HUDEP-2 (cell line): ENCODE measurements around the gene SPEF2.

ENCODE experiments used
- DNase-seq, 76 experiments: peaks; one replicate each; lab custom pipeline; 2025; ENCODE audit not compliant: unreplicated experiment in 76 of 76; lab: John Stamatoyannopoulos, UW

Gene SPEF2, protein sequence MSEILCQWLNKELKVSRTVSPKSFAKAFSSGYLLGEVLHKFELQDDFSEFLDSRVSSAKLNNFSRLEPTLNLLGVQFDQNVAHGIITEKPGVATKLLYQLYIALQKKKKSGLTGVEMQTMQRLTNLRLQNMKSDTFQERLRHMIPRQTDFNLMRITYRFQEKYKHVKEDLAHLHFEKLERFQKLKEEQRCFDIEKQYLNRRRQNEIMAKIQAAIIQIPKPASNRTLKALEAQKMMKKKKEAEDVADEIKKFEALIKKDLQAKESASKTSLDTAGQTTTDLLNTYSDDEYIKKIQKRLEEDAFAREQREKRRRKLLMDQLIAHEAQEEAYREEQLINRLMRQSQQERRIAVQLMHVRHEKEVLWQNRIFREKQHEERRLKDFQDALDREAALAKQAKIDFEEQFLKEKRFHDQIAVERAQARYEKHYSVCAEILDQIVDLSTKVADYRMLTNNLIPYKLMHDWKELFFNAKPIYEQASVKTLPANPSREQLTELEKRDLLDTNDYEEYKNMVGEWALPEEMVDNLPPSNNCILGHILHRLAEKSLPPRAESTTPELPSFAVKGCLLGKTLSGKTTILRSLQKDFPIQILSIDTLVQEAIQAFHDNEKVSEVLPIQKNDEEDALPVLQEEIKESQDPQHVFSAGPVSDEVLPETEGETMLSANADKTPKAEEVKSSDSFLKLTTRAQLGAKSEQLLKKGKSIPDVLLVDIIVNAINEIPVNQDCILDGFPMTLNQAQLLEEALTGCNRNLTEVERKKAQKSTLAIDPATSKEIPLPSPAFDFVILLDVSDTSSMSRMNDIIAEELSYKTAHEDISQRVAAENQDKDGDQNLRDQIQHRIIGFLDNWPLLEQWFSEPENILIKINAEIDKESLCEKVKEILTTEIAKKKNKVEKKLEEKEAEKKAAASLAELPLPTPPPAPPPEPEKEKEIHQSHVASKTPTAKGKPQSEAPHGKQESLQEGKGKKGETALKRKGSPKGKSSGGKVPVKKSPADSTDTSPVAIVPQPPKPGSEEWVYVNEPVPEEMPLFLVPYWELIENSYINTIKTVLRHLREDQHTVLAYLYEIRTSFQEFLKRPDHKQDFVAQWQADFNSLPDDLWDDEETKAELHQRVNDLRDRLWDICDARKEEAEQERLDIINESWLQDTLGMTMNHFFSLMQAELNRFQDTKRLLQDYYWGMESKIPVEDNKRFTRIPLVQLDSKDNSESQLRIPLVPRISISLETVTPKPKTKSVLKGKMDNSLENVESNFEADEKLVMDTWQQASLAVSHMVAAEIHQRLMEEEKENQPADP (N-terminal part only)

DNA sequence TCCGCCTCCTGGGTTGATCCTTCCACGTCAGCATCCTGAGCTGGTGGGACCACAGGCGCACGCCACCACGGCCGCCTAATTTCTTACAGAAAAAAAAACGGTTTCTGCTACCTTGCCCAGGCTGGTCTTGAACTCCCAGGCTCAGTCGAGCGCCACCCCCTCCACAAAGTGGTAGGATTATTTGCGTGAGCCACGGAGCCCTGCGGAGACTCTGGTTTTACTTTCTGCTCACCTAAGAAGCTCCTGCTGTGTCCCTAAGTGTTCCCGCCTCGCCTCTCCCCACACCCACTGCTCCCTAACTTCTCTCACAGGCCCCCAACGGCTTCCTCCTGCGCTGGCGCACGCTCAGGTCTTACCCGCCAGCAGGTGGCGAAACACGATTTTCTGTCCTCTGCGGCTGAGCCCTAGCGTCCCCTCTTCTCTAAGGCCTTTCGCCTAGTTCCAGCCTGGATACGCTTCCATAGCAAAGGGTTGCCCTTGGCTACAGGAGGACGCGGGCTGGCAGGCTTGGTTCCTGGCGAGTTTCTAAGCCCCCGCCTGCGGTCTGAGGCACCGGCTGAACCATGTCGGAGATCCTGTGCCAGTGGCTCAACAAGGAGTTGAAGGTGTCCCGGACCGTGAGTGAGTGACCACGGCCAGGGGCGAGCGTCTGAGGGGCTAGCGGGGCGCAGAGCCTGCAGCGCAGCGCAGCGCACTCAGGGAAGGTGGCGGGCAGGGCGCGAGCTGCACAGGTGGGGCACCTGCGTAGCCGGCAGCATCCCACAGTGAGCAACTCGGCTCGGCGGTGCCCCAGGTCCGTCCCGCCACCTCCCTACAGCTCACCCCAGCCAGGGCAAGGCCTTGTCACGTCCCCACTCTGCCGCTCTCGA is at the start of gene SPEF2:
Gene SPEF2 (plus strand): TSS at position 429 of the 869 bp plus-strand sequence. CDS start 135 bp downstream, at position 564.
- peak in 17 of 76 experiments; percentile 2 to 53 (median 6) for DNase-seq

DNA sequence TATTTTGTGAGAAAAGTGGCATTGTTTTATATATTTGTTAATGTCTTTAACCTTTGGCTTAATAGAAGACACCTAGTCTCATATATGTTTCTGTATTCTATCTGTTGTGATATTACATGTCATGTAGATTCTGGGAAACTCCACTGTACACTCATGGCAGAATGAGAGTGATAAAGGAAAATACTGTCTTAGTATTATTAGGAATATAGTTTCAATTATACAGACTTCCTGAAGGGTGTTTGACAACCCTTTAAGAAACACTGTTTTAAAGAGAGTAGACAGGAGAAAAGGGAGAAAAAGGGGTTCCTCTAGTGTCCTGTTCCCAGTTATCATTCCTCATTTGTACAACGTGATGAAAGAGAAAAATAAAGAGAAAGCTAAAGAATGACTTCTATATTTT is 42.1 kb upstream of the SPEF2 start:
- no peak for DNase-seq

DNA sequence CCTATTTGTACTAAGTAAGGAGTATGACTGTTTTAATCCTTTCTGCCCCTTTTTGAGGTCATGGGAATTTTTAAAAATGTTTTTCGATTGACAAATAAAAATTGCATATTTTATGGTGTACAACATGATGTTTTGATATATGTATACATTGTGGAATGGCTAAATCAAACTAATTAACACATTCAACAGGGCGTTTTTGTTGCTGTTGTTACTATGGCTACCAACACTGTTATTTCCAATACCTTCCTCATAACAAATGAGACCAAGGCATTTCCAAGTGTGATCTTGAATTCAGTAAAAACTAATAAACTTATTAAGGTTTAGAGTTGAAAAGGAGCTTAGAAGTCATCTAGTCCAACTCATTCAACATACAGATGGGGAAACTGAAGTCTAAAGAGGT is 30.2 kb upstream of the SPEF2 start:
- no peak for DNase-seq

DNA sequence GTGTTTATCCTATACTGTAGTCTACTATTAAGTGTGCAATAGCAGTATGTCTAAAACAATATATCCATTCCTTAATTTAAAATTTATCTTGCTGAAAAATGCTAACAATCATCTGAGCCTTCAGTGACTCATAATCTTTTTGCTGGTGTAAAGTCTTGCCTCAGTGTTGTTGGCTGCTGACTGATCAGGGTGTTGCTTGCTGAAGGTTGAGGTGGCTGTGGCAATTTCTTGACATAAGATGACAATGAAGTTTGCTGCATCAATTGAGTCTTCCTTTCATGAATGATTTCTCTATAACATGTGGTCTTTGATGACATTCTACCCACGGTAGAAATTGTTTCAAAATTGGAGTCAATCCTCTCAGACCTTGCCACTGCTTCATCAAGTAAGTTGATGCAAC is 24.3 kb upstream of the SPEF2 start:
- DNase-seq: no peak

DNA sequence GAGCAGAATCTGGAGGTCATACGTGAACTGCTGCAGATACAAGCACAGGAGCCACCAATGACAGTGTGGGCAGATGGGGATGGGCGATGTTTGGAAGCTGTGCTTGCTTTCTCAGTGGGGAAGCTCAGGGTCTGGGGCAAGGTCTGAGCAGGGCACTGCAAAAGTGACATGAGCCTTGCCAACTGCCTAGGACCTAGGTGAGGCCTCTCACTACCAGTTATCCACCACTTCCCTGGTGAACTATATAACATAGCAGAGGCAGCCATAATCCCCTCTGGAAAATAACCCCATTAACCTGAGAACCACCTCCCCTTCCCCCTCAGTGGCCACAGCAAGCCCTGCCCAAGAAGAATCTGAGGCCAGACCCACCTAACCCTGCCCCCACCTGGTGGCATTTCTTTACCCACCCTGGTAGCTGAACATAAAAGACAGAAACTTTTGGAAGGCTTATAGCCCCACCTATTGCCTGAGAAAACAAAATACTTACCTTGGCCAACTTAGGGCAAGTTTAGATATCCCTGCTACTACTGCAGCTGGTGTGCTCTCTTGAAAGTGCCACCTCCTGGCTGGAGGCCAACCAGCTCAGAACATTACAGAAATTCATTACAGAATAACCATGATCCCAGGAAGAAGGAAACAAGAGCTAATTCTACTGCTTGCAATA is 18.8 kb upstream of the SPEF2 start:
- no peak for DNase-seq

DNA sequence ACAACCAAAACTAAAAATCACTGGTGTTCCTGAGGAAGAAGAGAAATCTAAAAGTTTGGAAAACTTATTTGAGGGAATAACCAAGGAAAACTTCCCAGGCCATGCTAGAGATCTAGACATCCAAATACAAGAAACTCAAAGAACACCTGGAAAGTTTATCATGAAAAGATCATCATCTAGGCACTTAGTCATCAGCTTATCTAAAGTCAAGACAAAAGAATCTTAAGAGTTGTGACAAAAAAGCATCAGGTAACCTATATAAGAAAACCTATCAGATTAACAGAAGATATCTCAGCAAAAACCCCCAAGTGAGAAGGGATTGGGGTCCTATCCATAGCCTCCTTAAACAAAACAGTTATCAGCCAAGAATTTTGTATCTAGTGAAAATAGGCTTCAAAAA is 17.1 kb upstream of the SPEF2 start:
- no peak for DNase-seq

DNA sequence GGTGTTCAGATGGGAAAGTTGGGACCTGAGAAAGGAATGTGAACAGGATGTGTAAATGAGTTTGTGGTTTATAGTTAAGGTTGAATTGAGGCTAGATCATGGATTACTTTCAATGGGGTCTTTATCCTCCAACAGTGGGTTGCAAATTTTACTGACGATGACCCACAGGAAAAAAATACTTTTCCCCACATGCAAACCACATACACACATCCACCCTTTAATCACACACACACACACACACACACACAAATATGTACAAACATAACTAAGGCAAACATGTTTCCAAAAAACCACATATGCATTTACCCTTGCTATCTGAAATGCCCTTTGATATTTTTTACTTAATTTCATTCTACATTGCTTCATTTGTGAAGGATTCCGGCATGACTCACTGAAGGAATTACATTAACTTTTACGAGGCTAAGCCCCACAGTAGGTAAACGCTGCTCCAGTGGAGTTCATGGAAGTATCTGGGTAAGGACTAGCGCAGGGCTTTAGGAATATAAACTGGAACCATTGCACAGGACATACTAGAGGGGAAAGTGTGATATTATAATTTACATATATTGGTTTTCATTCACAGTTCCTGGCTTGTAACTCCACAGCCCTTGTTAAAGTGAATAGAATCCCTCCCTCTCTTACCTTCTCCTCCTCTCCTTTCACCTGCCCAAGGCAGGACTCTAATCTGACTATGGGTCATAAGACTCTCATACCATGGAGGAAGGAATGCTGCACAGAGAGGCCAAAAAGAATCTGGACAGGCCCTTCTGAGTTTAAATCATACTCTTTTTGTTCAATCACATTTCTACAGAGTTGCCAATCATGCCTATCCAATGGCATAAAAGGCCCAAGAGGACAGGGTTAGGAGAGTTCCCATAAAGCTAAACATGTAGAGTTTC is 8.5 kb upstream of the SPEF2 start:
- no peak for DNase-seq

DNA sequence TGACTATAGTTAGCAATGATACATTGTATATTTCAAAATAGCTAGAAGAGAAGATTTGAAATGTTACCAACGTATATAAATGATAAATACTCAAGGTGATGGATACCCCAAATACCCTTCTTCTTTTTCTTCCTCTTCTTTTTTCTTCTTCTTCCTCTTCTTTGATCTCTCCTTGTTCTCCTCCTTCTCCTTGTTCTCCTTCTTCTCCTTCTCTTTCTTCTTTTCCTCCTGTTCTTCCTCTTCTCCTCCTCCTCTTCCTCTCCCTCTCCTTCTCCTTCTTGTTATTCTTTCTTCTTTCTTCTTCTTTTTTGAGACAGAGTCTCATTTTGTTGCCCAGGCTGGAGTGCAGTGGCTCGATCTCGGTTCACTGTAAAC is 616 bp upstream of the SPEF2 start:
- DNase-seq: no peak

DNA sequence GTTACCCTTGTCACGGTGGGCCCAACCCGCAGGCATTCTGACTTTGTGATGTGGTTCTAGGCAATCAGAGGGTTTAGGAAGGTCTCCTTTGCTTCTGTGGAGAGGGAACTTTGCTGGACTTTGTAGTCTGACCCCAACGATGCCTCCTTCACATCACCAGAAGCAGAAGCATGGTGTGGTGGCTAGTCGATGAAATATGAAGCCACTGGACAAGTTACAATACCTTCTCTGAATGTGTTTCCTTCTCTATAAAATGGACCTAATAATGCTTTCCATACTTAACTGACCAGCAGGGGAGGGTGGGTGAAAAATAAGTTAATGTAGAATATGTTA is 607 bp downstream of the SPEF2 start:
- no peak for DNase-seq

DNA sequence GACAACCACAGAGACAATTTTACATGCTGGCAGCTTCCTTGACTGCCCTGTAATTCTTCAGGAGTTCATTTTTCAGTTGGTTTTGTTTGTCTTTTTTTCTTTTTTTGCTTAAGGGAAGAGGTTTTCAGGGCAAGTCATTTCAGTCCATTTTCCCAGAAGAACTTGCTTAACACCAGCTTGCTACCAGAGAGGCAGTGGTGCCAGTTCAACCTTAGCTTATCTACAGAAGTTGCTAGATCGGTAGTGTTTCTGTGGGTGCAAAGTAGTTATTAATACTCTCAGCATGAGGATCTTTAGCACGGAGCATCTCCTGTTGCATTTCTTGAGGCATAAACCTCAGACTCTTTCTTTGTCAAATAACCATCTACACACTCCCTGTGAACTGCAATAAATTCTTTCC is 1.1 kb downstream of the SPEF2 start:
- DNase-seq: no peak

DNA sequence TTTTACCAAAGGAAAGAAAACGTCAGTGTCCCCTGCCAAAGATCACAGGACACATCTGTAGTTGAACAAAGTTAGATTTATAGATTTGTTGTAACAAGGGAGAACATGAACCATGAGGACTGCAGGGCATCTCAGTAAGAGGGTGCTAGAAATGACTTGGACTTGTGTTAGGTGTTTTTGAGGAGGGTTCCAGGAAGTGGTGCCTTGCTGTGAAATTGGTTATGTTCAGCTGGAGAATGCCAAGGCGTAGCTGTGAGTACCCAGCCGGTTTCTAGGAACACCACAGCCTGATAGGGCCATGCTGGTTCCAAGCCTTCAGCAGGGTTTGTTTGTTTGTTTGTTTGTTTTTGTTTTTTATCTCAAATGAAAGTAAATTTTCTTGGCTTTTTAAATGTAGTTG is 5.3 kb downstream of the SPEF2 start:
- DNase-seq: no peak

DNA sequence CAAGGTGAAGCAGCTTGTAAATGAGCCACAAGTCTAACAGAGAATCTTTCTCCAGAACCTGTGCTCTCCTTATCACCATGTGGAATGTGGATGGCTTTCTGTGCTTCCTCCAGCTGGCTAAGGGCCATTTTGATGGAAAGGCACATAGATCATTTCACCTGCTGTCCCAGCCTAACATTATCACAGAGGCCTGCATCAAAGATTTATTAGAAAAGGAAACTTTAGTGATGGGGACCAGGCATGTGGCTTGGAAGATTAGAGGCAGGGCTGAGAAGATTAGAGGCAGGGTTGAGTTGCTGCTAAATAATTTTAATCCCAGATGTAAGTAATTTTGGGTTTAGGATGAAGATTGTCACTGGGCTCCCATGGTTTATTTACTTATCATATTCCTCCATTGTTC is 6.3 kb downstream of the SPEF2 start:
- no peak for DNase-seq

DNA sequence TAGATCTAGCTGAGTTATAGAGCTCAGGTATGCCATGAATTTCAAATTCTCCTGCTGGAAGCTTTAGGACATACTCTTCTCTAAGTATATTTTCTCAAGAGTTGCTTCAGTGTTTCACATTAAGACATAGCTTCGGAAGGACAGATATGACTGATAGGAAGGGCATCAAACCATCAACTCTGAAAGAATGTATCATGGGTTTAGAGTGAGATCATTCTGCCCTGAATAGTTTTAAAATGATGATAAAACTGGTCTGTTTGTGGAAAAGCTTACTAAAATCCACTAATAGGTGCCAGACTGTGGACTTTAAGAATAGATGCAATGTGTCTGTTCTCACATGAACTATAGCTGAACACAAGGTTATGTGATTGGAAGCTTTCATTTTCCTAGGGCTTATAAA is 8.4 kb downstream of the SPEF2 start:
- DNase-seq: no peak

DNA sequence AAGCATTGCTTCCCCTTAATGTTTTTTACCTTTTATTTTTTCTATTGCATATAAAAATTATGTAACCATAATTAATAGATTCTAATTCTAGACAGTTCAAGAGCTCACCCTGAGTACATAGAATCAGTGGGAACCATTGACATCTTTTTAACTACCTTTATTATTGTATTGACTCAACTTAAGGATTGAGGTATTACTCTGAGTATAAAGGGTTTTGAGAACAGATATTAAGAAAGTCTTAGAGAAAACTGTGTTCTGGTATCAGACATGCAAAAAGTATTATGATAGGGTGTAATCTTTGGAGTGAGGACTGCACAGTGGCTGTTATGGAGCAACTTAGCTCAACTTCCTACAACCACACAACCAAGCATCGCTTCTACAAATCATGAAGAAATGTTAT is 8.9 kb downstream of the SPEF2 start:
- DNase-seq: no peak

DNA sequence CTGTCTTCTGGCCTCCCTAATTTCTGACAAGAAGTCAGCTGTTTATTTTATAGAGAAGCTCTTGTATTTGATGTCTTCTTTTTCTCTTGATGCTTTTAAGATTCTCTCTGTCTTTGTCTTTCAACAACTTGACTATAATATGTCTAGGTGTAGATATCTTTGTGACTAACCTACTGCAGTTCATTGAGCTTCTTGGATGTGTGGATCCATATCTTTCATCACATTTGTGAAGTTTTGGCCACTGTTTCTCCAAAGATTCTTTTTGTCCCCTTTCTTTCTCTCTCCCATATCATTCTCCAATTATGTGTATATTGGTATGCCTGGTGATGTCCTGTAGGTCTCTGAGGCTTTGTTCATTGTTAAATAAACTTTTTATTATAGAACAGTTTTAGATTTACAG is 16.7 kb downstream of the SPEF2 start:
- DNase-seq: no peak

DNA sequence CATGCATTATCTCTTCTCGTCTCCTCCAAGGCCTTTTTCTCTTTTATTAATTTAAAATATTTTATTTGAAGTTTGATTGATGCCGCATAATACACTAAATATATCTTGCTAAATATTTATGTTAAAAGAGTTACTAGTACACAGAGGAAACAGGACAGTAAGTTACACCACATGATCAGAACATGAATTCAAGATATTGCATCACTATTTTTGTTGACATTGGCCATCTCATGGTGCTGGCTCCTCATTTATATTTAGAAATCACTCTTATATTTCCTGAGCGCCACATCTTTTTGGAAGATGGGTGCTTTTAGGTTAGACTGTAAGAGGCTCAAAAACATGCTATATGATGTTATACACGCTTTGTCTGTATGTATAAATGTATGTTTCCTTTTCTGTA is 23.0 kb downstream of the SPEF2 start:
- DNase-seq: no peak

DNA sequence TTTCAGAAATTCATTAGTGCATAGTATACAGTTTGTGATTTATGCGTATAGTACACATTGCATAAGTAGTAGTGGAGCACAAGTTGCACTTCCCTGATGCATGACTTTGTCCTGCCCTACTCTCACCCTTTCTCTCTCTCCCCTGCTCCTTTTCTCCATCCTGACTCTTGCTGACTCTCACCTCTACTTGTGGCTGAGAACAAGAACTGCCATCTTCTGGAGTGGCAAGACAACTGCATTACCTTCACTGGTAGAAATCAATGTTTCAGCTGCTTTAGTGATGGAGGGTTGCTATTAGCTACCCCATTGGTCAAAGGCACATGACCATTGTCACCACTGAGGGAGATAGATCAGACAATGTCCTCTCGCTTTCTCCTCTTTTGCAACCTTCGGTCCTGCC is 26.9 kb downstream of the SPEF2 start:
- no peak for DNase-seq

DNA sequence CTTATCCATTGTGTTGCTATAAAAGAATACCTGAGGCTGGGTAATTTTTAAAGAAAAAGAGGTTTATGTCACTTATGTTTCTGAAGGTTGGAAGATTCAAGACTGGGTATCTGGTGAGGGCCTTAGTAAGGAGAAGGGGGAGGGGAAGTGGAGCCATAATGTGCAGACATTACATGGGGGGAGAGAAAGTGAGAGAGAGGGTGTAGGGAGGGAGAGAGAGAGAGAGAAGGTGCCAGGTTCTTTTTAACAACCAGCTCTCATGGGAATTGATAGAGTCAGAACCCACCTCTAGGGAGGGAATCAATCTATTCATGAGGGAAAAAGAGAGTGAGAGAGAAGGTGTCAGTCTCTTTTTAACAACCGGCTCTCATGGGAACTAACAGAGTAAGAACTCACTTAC is 29.5 kb downstream of the SPEF2 start:
- no peak for DNase-seq

DNA sequence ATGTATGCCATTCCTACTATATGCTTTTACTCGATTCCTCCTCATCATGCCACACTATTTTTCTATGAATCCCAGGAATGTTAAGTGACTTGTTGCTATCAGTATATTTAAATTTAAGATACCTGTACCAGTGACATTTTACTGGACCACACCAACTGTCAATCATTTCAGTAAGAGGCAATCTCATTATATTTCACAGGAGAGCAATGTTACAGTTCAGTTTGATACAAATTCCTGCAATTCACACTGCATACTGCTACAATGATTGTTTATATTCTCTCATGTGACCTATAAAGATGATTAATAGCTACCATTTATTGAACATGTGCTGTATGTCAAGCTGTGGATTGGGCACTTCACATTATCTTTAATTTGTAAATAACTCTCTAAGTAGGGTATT is 30.0 kb downstream of the SPEF2 start:
- no peak for DNase-seq
